ENCODE measurements around the gene PRKCZ. TPM values are rescaled to one million over a fixed set of nuclear protein-coding genes. Genes with fewer than 3 reads are reported as not detected.

PRKCZ gene
- total and polyA plus RNA-seq, 2 experiments from 2014 or later = 26.2 to 36.9 TPM

DNA sequence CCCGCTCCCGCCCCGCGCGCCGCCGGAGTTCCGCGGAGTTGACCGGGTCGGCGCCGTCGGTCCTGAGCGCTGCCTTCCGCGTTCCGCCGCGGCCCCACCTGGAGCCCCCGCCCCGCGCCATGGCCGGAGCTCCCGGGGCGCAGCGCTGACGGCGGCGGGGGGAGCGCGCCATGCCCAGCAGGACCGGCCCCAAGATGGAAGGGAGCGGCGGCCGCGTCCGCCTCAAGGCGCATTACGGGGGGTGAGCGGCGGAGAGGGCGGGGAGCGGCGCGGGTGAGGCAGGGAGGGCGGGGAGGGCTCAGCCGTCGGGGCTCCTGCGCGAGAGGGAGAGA, 216 bp downstream of the PRKCZ start (continued):
- TF ChIP-seq, protein P1, sequence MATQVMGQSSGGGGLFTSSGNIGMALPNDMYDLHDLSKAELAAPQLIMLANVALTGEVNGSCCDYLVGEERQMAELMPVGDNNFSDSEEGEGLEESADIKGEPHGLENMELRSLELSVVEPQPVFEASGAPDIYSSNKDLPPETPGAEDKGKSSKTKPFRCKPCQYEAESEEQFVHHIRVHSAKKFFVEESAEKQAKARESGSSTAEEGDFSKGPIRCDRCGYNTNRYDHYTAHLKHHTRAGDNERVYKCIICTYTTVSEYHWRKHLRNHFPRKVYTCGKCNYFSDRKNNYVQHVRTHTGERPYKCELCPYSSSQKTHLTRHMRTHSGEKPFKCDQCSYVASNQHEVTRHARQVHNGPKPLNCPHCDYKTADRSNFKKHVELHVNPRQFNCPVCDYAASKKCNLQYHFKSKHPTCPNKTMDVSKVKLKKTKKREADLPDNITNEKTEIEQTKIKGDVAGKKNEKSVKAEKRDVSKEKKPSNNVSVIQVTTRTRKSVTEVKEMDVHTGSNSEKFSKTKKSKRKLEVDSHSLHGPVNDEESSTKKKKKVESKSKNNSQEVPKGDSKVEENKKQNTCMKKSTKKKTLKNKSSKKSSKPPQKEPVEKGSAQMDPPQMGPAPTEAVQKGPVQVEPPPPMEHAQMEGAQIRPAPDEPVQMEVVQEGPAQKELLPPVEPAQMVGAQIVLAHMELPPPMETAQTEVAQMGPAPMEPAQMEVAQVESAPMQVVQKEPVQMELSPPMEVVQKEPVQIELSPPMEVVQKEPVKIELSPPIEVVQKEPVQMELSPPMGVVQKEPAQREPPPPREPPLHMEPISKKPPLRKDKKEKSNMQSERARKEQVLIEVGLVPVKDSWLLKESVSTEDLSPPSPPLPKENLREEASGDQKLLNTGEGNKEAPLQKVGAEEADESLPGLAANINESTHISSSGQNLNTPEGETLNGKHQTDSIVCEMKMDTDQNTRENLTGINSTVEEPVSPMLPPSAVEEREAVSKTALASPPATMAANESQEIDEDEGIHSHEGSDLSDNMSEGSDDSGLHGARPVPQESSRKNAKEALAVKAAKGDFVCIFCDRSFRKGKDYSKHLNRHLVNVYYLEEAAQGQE (IDR thresholded peaks at IDR 0.05; ENCODE audit: unreplicated experiment) = no peak
- no peak for TF ChIP-seq ZNF331 (CRISPR knock-in tag; IDR thresholded peaks at IDR 0.05; ENCODE audit: low read depth)
- no peak for TF ChIP-seq ZNF114 (CRISPR knock-in tag; IDR thresholded peaks at IDR 0.05)
- TF ChIP-seq NANOG (IDR thresholded peaks at IDR 0.05; ENCODE audit: borderline replicate concordance) = no peak
- TF ChIP-seq, protein P2, sequence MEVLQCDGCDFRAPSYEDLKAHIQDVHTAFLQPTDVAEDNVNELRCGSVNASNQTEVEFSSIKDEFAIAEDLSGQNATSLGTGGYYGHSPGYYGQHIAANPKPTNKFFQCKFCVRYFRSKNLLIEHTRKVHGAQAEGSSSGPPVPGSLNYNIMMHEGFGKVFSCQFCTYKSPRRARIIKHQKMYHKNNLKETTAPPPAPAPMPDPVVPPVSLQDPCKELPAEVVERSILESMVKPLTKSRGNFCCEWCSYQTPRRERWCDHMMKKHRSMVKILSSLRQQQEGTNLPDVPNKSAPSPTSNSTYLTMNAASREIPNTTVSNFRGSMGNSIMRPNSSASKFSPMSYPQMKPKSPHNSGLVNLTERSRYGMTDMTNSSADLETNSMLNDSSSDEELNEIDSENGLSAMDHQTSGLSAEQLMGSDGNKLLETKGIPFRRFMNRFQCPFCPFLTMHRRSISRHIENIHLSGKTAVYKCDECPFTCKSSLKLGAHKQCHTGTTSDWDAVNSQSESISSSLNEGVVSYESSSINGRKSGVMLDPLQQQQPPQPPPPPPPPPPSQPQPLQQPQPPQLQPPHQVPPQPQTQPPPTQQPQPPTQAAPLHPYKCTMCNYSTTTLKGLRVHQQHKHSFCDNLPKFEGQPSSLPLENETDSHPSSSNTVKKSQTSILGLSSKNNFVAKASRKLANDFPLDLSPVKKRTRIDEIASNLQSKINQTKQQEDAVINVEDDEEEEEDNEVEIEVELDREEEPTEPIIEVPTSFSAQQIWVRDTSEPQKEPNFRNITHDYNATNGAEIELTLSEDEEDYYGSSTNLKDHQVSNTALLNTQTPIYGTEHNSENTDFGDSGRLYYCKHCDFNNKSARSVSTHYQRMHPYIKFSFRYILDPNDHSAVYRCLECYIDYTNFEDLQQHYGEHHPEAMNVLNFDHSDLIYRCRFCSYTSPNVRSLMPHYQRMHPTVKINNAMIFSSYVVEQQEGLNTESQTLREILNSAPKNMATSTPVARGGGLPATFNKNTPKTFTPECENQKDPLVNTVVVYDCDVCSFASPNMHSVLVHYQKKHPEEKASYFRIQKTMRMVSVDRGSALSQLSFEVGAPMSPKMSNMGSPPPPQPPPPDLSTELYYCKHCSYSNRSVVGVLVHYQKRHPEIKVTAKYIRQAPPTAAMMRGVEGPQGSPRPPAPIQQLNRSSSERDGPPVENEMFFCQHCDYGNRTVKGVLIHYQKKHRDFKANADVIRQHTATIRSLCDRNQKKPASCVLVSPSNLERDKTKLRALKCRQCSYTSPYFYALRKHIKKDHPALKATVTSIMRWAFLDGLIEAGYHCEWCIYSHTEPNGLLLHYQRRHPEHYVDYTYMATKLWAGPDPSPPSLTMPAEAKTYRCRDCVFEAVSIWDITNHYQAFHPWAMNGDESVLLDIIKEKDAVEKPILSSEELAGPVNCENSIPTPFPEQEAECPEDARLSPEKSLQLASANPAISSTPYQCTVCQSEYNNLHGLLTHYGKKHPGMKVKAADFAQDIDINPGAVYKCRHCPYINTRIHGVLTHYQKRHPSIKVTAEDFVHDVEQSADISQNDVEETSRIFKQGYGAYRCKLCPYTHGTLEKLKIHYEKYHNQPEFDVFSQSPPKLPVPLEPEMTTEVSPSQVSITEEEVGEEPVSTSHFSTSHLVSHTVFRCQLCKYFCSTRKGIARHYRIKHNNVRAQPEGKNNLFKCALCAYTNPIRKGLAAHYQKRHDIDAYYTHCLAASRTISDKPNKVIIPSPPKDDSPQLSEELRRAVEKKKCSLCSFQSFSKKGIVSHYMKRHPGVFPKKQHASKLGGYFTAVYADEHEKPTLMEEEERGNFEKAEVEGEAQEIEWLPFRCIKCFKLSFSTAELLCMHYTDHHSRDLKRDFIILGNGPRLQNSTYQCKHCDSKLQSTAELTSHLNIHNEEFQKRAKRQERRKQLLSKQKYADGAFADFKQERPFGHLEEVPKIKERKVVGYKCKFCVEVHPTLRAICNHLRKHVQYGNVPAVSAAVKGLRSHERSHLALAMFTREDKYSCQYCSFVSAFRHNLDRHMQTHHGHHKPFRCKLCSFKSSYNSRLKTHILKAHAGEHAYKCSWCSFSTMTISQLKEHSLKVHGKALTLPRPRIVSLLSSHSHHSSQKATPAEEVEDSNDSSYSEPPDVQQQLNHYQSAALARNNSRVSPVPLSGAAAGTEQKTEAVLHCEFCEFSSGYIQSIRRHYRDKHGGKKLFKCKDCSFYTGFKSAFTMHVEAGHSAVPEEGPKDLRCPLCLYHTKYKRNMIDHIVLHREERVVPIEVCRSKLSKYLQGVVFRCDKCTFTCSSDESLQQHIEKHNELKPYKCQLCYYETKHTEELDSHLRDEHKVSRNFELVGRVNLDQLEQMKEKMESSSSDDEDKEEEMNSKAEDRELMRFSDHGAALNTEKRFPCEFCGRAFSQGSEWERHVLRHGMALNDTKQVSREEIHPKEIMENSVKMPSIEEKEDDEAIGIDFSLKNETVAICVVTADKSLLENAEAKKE (CRISPR knock-in tag; IDR thresholded peaks at IDR 0.05) = no peak
- no peak for TF ChIP-seq EZH2 (IDR thresholded peaks at IDR 0.05; ENCODE audit: low read depth, unreplicated experiment)
- TF ChIP-seq EZH2phosphoT487 (IDR thresholded peaks at IDR 0.05; ENCODE audit: unreplicated experiment) = no peak
